SK-N-SH (cell line): Measurements from ENCODE around the gene TUBGCP6. TPM values are rescaled to one million over a fixed set of nuclear protein-coding genes. Genes with fewer than 3 reads are reported as not detected.
A peak's percentile ranks its signal among the peaks of the same experiment; 100 is the strongest.

ENCODE experiments used
- CTCF ChIA-PET: fragments of 300-600, 350-600 bp; formaldehyde crosslinking; extraction: SDS; loops from one replicate; lab custom pipeline; 2021; lab: Yijun Ruan, JAX
- POLR2A ChIA-PET: fragments of 350-600 bp; sonication (Branson Sonifier 250); formaldehyde crosslinking; extraction: SDS; loops from one replicate; lab custom pipeline; 2020; ENCODE audit warnings: antibody characterized with exemption, inconsistent platforms; lab: Yijun Ruan, JAX
- DNase-seq: peaks from one replicate; pipeline ENCODE4 v3.0.0; 2012
- H2AFZ ChIP-seq: fragments of 200-600 bp; sonication (generic); 2 replicates; pipeline ENCODE4 v1.8.1; 2016; ENCODE audit warnings: antibody characterized with exemption, mild to moderate bottlenecking, low read depth
- H3F3A ChIP-seq: fragments of 200-600 bp; sonication (generic); replicated peaks from 2 replicates; pipeline ENCODE3; 2016; ENCODE audit warnings: antibody characterized with exemption, mild to moderate bottlenecking; ENCODE audit not compliant: insufficient read depth
- H3K27ac ChIP-seq, 2 experiments: fragments of 200-500 bp in 1 of 2; fragments of 200-600 bp in 1 of 2; sonication (Bioruptor generic) in 1 of 2; sonication (generic), shearing (Covaris generic) in 1 of 2; 2 replicates each; pipeline versions ENCODE4 v1.5.1 to v1.6.1; 2014 to 2016; ENCODE audit warnings: low read depth in 2 of 2, inconsistent platforms in 1 of 2, low read length in 1 of 2, mild to moderate bottlenecking in 1 of 2, mixed read lengths in 1 of 2
- H3K27me3 ChIP-seq: fragments of 200-600 bp; sonication (generic), shearing (Covaris generic); 2 replicates; pipeline ENCODE4 v1.6.1; 2016; ENCODE audit warnings: mixed run types; ENCODE audit not compliant: insufficient read depth
- H3K36me3 ChIP-seq, 2 experiments: fragments of 200-500 bp in 1 of 2; fragments of 200-600 bp in 1 of 2; sonication (Bioruptor generic) in 1 of 2; sonication (generic) in 1 of 2; replicated peaks in 1 of 2; 2 replicates each; pipeline versions ENCODE3 to v1.5.1; 2014 to 2016; ENCODE audit warnings: low read length in 1 of 2, mild to moderate bottlenecking in 1 of 2; ENCODE audit not compliant: insufficient read depth in 2 of 2, control insufficient read depth in 1 of 2
- H3K4me1 ChIP-seq, 2 experiments: fragments of 200-500 bp in 1 of 2; fragments of 200-600 bp in 1 of 2; sonication (Bioruptor generic) in 1 of 2; sonication (generic), shearing (Covaris generic) in 1 of 2; 2 replicates each; pipeline versions ENCODE4 v1.5.1 to v1.6.1; 2014 to 2016; ENCODE audit warnings: low read depth in 1 of 2, low read length in 1 of 2, mixed run types in 1 of 2; ENCODE audit not compliant: insufficient read depth in 2 of 2, control insufficient read depth in 1 of 2
- H3K4me2 ChIP-seq: fragments of 200-600 bp; sonication (generic), shearing (Covaris generic); 2 replicates; pipeline ENCODE4 v1.6.1; 2017; ENCODE audit warnings: mixed run types
- H3K4me3 ChIP-seq, 2 experiments: fragments of 200-500 bp in 1 of 2; fragments of 200-600 bp in 1 of 2; sonication (Bioruptor generic) in 1 of 2; sonication (generic), shearing (Covaris generic) in 1 of 2; 2 replicates each; pipeline versions ENCODE4 v1.5.1 to v1.8.1; 2014 to 2016; ENCODE audit warnings: low read depth in 2 of 2, inconsistent platforms in 1 of 2, low read length in 1 of 2, mild to moderate bottlenecking in 1 of 2, mixed read lengths in 1 of 2, moderate library complexity in 1 of 2
- H3K79me2 ChIP-seq: fragments of 200-600 bp; sonication (generic); 2 replicates; pipeline ENCODE4 v1.8.1; 2017; ENCODE audit warnings: mild to moderate bottlenecking; ENCODE audit not compliant: insufficient read depth
- H3K9ac ChIP-seq: fragments of 200-600 bp; sonication (generic); 2 replicates; pipeline ENCODE4 v1.6.1; 2017; ENCODE audit warnings: mixed run types
- H3K9me2 ChIP-seq: fragments of 200-600 bp; sonication (generic); 2 replicates; pipeline ENCODE4 v1.6.1; 2017; ENCODE audit warnings: mixed run types
- H3K9me3 ChIP-seq: fragments of 200-600 bp; sonication (generic); 2 replicates; pipeline ENCODE4 v1.6.1; 2017; ENCODE audit warnings: mixed run types, mild to moderate bottlenecking, moderate library complexity
- H4K20me1 ChIP-seq: fragments of 200-600 bp; sonication (generic); 2 replicates; pipeline ENCODE4 v1.6.1; 2017; ENCODE audit warnings: mild to moderate bottlenecking, mixed run types; ENCODE audit not compliant: insufficient read depth
- CTCF ChIP-seq: fragments of 200-600 bp; sonication (generic); IDR thresholded peaks from 2 replicates; pipeline ENCODE4 v1.6.1; 2017; ENCODE audit warnings: antibody characterized with exemption, mild to moderate bottlenecking, moderate library complexity
- EP300 ChIP-seq, 2 experiments: IDR thresholded peaks; 2 replicates each; pipeline versions ENCODE4 v1.4.0 to v1.6.1; 2012; ENCODE audit warnings: borderline replicate concordance in 1 of 2, low read depth in 1 of 2, low read length in 1 of 2
- FOXJ3 ChIP-seq: sonication (generic); formaldehyde crosslinking; IDR thresholded peaks from 2 replicates; pipeline ENCODE4 v1.5.1; 2020; ENCODE audit warnings: mild to moderate bottlenecking, missing genetic modification reagents
- GABPA ChIP-seq: IDR thresholded peaks from 2 replicates; pipeline ENCODE4 v1.4.0; 2012; ENCODE audit warnings: low read depth, mild to moderate bottlenecking
- JUND ChIP-seq: IDR thresholded peaks from 2 replicates; pipeline ENCODE4 v1.4.0; 2012
- MEF2A ChIP-seq: IDR thresholded peaks from 2 replicates; pipeline ENCODE4 v1.4.0; 2012; ENCODE audit warnings: low read depth, borderline replicate concordance
- MXI1 ChIP-seq: IDR thresholded peaks from 2 replicates; pipeline ENCODE4 v1.6.1; 2012; ENCODE audit warnings: mild to moderate bottlenecking, low read depth, low read length, improper control_type of control experiment
- PBX3 ChIP-seq: IDR thresholded peaks from 2 replicates; pipeline ENCODE4; 2012
- RCOR1 ChIP-seq: fragments of 150-350 bp; IDR thresholded peaks from 2 replicates; pipeline ENCODE4 v1.6.1; 2017; ENCODE audit warnings: antibody characterized with exemption, low read length
- RFX5 ChIP-seq: IDR thresholded peaks from 2 replicates; pipeline ENCODE4 v1.6.1; 2012; ENCODE audit warnings: mild to moderate bottlenecking, improper control_type of control experiment, low read length
- SIN3A ChIP-seq: IDR thresholded peaks from 2 replicates; pipeline ENCODE4 v1.6.1; 2012; ENCODE audit warnings: low read depth, mild to moderate bottlenecking, low read length, moderate library complexity, borderline replicate concordance
- TAF1 ChIP-seq: IDR thresholded peaks from 2 replicates; pipeline ENCODE4 v1.6.1; 2012; ENCODE audit warnings: low read depth, mild to moderate bottlenecking, low read length, moderate library complexity, borderline replicate concordance
- TCF12 ChIP-seq: IDR thresholded peaks from 2 replicates; pipeline ENCODE4 v1.4.0; 2012
- USF1 ChIP-seq: IDR thresholded peaks from 2 replicates; pipeline ENCODE4 v1.4.0; 2012; ENCODE audit warnings: low read depth, borderline replicate concordance
- USF2 ChIP-seq: fragments of 150-350 bp; IDR thresholded peaks from 2 replicates; pipeline ENCODE4 v1.6.1; 2017; ENCODE audit warnings: antibody characterized with exemption, low read length, low read depth, borderline replicate concordance
- WGBS: methylation state at CpG from one replicate; pipeline ENCODE4 v1.1.6; 2017; ENCODE audit warnings: low lambda C conversion rate; 5-methylcytosine and 5-hydroxymethylcytosine counted together
- polyA plus RNA-seq, 3 experiments: library from polyadenylated mRNA; depleted of rRNA; stranded (reverse); fragments of >200 nt; gene quantifications; 2 replicates each; pipeline ENCODE4 v1.2.3, GENCODE V29; 2012

Gene TUBGCP6
- polyA plus RNA-seq, 1 of the 3 experiments (the other 2 are of a cell fraction): 40.4 TPM

- TF ChIP-seq PBX3 (no peak), USF1 (no peak), MXI1 (no peak), CTCF (no peak; the same call in 1 of the 2 replicates), TAF1 (no peak)
- TF ChIP-seq, all 33 proteins: peak for 0
Observed at GRCh38 chr22:50246242-50247175, 1.7 kb upstream of the TUBGCP6 start (continued).

GRCh38 chr22:50245214-50246072, 620 bp upstream of the TUBGCP6 start:
- peak; percentile 86 for DNase-seq
- no peaks in the 10 kb centered on the region for H3K27me3 ChIP-seq
- CTCF ChIA-PET: interaction anchor here (0.8 to 3.4 kb wide), 6 partner anchors 8 to 280 kb away, joined by 3 to 20 read pairs (median 4); partner anchors contain the start of genes DENND6B and SCO2
- H3K9me3 ChIP-seq: no peaks in the 10 kb centered on the region
- TF ChIP-seq USF1: no peak
- no peak for TF ChIP-seq RFX5
- TF ChIP-seq USF2: no peak
- no peak for TF ChIP-seq GABPA
- TF ChIP-seq MEF2A: no peak
- TF ChIP-seq SIN3A: no peak
- no peak for TF ChIP-seq FOXJ3 (CRISPR knock-in tag)
- no peak for TF ChIP-seq EP300 (IDR thresholded peaks at IDR 0.05; ENCODE audit: borderline replicate concordance in 1 of 2, low read depth in 1 of 2, low read length in 1 of 2)
- no peak for TF ChIP-seq JUND
- TF ChIP-seq TCF12: no peak
- no peak for TF ChIP-seq RCOR1
- TF ChIP-seq, all 33 proteins: peak for 0
- Histone ChIP-seq H3K27ac (peak overlapping the region; percentile 81 to 96), H3K36me3 (peaks cover 5 to 22% of the 10 kb centered on the region in 2 experiments), H3K79me2 (peaks cover 75% of the 10 kb centered on the region), H3K4me3 (peak overlapping the region; percentile 84 to 92), H3K9ac (peak overlapping the region; percentile 84), H3K9me2 (no peaks in the 10 kb centered on the region), H4K20me1 (peaks cover 27% of the 10 kb centered on the region), H3F3A (peaks cover 19% of the 10 kb centered on the region), H2AFZ (peak overlapping the region; percentile 65; the same call in 1 of the 2 replicates), H3K4me2 (peak overlapping the region; percentile 85), H3K4me1 (peaks cover 9 to 66% of the 10 kb centered on the region in 2 experiments; a peak in 2 of 4 replicates)
- POLR2A ChIA-PET: no interaction called here
- WGBS: 4% methylated on average over 30 of the region's 53 CpGs
